ENCODE data around the gene KPRP.

KPRP gene

DNA sequence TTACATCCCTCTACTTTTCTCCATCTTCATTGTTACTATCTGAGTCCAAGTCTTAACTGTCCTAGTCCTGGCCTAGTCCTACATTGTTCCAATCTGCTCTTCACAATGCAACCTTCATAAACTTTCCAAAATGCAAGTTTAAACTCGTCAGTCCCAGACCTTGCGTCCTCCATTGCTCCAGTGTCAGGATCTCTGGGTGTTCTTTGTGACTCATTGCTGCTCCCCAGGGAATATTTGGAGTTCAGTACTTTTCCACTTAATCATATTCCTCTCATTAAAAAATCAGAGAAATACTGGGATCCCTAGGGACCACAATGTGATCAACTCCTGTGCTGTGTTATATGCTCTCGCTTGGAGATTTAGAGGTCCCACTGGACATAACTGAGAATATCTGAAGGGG, 18.0 kb upstream of the KPRP start:
- DNase-seq (ENCODE audit: low read depth): no peak
- no peak overlapping the region for H3K4me3 ChIP-seq (ENCODE audit: low read depth, low read length)
- TF ChIP-seq, protein P1, sequence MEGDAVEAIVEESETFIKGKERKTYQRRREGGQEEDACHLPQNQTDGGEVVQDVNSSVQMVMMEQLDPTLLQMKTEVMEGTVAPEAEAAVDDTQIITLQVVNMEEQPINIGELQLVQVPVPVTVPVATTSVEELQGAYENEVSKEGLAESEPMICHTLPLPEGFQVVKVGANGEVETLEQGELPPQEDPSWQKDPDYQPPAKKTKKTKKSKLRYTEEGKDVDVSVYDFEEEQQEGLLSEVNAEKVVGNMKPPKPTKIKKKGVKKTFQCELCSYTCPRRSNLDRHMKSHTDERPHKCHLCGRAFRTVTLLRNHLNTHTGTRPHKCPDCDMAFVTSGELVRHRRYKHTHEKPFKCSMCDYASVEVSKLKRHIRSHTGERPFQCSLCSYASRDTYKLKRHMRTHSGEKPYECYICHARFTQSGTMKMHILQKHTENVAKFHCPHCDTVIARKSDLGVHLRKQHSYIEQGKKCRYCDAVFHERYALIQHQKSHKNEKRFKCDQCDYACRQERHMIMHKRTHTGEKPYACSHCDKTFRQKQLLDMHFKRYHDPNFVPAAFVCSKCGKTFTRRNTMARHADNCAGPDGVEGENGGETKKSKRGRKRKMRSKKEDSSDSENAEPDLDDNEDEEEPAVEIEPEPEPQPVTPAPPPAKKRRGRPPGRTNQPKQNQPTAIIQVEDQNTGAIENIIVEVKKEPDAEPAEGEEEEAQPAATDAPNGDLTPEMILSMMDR (IDR thresholded peaks at IDR 0.05; ENCODE audit: insufficient read depth, low read depth, low read length, missing control alignments): no peak

DNA sequence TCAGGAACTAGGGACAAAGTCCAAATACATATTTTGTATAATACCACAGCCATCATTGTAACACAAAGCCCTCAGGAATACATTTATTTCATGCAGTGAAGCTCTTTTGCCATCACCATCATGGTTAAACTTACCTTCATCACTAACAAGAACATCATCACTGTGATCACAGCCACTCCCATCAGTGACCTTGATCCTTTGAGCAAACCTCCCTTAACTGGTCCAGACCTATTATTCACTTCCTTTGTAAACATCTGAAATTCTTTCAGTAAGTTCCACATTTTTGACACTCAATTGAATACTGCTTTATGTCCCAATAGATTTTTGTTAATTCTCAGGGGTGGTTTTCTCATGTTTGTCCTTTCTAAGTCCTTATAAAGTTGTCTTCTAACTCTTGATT, 16.2 kb upstream of the KPRP start:
- DNase-seq (ENCODE audit: low read depth): no peak
- H3K4me3 ChIP-seq (ENCODE audit: low read depth, low read length): no peak overlapping the region
- TF ChIP-seq, protein P1 (IDR thresholded peaks at IDR 0.05; ENCODE audit: insufficient read depth, low read depth, low read length, missing control alignments): no peak

DNA sequence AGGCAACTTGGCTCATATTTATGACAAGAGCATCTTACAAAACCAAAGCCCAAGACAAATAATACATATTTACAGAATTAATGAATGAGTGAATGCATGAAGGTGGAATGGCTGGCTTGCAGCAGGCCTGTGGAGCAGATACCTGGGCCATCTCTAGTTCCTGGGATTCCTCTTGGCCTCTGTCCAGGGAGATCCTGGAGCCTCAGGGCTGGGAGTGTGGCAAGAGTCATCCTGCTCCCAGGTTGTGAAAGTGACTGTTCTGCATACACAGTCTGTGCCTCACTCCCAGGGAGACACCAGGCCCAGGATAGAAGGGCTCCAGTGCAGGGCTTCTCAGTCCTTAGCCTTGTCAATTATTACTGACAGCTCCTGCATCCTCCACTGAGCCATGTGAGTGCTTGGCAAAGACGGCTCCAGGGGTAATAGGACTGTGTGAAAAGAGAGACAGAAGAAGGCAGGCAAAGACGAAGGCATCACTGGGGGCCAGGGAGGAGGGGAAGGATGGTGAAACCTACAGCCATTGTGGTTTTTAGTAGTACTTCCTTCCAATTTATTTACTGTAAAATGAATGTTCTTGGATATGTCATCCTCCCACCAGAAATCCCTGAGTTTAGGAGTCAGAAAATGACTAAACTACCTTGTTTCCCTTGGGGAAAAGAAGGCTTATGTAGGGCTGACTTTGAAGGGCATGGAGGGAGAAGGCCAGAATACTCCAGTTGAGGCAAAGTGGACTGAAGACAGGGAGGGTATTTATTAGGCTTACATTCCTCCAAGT, 14.3 kb upstream of the KPRP start:
- DNase-seq (ENCODE audit: low read depth): no peak
- H3K4me3 ChIP-seq (ENCODE audit: low read depth, low read length): no peak overlapping the region
- TF ChIP-seq, protein P1 (IDR thresholded peaks at IDR 0.05; ENCODE audit: insufficient read depth, low read depth, low read length, missing control alignments): no peak

DNA sequence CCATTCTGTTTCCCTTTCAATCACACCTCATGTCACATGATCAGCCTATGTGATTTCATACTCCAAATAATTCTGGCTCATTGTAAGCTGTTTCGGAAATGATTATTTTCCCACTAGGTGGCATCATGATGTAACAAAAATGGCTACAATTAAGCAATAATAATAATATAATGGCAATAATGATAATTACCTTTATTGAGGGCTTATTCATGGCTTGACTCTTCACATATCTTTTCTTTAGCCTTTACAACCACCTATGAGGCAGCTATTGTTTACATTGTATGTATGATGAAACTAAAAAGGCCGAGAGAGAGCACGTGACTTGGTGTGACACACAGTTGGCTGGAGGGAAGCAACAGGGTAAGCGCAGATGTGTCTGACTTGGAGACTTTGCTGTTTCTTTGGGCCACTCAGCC, 12.5 kb upstream of the KPRP start:
- no peak for DNase-seq (ENCODE audit: low read depth)
- no peak overlapping the region for H3K4me3 ChIP-seq (ENCODE audit: low read depth, low read length)
- TF ChIP-seq, protein P1 (IDR thresholded peaks at IDR 0.05; ENCODE audit: insufficient read depth, low read depth, low read length, missing control alignments): no peak

DNA sequence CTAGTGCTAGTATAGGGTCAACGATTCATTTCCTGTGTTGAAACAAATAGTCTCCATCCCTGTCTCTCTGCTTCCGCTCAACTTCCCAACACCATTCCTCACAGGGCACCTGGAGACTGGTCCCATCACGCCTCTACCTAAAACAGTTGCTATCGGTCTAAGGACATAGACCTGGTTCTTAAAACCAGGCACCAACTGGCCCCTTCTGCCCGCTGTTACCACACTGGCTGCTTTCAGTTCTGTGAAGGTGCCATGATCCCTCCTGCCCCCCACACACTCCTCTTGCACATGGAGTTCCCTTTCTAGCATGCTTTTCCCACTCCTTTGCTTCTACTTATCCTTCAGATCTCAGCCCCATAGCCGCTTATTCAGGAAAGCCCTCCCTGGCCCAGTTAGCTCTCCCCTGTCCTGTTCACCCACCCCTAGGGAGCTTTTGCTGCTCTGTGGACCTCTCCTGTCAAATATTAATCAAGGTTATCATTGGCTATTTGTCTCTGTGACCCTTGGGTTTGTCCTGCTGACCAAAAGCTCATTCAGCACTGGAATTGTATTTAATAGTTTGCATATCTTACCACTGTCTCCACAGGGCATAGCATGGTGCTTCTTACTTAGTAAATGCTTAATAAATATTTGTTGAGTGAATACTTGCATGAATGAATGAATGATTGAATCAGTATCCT, 11.9 kb upstream of the KPRP start:
- DNase-seq (ENCODE audit: low read depth): no peak
- H3K4me3 ChIP-seq (ENCODE audit: low read depth, low read length): no peak overlapping the region

DNA sequence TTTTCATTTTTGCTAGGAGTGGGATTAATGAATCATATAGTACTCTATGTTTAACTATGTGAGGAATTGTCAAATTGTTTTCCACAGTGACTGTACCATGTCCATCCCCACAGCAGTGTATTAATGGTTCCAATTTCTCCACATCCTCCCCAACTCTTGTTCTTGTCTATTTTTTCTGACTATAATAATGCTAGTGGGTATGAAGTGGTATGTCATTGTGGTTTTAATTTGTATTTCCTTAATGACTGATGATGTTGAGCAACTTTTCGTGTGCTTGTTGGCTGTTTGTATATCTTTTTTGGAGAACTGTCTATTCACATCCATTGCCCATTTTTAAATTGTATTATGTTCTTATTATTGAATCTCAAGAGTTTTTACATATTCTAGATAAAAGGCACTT, 10.0 kb upstream of the KPRP start:
- TF ChIP-seq, protein P1 (IDR thresholded peaks at IDR 0.05; ENCODE audit: insufficient read depth, low read depth, low read length, missing control alignments): no peak
- H3K4me3 ChIP-seq (ENCODE audit: low read depth, low read length): no peak overlapping the region
- no peak for DNase-seq (ENCODE audit: low read depth)

More for the DNA sequence above, 11.9 kb upstream of the KPRP start:
- TF ChIP-seq, protein P1 (IDR thresholded peaks at IDR 0.05; ENCODE audit: insufficient read depth, low read depth, low read length, missing control alignments): no peak
